Measurements from ENCODE around the gene ERF.

The ERF gene

DNA sequence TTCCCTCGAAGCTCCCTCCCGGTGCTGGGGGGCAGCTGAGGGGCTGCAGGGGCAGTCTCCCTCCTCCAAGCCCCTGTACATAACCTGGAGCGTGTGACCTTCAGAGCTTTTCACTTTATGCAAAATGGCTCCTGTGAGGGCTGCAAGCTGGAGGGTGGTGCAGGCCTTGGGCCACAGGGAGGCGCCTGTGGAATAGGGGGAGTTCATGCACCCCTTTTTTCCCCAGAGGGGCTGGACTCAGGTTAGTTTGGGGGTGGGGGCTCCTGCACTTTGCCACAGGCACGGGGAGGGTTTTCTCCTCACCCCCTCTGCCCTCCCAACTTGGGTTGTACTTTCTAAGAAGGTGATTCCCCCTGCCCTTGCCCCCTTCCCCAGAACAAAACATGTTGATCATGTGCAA lies 40.4 kb upstream of the ERF start:
- no peak for DNase-seq (ENCODE audit: low read depth)

DNA sequence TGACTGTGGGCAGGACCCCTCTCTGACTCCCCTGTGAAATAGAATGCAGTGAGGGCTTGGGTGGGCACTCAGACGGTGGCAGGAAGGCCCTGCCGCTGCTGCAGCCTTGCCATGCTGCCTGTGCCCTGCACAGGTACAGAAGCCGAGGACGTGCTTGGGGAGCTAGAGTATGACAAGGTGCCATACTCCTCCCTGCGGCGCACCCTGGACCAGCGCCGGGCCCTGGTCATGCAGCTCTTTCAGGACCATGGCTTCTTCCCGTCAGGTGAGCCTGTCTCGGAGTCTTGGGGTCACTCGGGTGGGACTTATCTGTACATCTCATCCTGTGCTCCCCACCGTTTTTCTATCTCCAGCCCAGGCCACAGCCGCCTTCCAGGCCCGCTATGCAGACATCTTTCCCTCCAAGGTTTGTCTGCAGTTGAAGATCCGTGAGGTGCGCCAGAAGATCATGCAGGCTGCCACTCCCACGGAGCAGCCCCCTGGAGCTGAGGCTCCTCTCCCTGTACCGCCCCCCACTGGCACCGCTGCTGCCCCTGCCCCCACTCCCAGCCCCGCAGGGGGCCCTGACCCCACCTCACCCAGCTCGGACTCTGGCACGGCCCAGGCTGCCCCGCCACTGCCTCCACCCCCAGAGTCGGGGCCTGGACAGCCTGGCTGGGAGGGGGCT lies 39.7 kb upstream of the ERF start:
- TF ChIP-seq, protein P1, sequence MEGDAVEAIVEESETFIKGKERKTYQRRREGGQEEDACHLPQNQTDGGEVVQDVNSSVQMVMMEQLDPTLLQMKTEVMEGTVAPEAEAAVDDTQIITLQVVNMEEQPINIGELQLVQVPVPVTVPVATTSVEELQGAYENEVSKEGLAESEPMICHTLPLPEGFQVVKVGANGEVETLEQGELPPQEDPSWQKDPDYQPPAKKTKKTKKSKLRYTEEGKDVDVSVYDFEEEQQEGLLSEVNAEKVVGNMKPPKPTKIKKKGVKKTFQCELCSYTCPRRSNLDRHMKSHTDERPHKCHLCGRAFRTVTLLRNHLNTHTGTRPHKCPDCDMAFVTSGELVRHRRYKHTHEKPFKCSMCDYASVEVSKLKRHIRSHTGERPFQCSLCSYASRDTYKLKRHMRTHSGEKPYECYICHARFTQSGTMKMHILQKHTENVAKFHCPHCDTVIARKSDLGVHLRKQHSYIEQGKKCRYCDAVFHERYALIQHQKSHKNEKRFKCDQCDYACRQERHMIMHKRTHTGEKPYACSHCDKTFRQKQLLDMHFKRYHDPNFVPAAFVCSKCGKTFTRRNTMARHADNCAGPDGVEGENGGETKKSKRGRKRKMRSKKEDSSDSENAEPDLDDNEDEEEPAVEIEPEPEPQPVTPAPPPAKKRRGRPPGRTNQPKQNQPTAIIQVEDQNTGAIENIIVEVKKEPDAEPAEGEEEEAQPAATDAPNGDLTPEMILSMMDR (conservative IDR thresholded peaks at IDR 0.05; ENCODE audit: control insufficient read depth, insufficient read depth, low read depth, low read length), result no peak
- no peak for DNase-seq (ENCODE audit: low read depth)
- no peak overlapping the region for H3K4me3 ChIP-seq (ENCODE audit: control insufficient read depth, low read depth, low read length)

More for the DNA sequence above, 40.4 kb upstream of the ERF start:
- H3K4me3 ChIP-seq (ENCODE audit: control insufficient read depth, low read depth, low read length), result no peak overlapping the region
- TF ChIP-seq, protein P1 (conservative IDR thresholded peaks at IDR 0.05; ENCODE audit: control insufficient read depth, insufficient read depth, low read depth, low read length), result no peak

DNA sequence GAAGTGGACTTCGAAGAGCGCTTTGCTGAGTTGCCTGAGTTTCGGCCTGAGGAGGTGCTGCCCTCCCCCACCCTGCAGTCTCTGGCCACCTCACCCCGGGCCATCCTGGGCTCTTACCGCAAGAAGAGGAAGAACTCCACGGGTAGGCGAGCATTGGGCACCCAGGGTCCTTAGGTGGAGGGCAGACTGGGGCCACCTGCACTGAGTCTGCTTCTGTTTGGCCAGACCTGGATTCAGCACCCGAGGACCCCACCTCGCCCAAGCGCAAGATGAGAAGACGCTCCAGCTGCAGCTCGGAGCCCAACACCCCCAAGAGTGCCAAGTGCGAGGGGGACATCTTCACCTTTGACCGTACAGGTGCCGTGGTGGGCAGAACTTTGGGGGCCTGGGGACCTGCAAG lies 39.0 kb upstream of the ERF start:
- DNase-seq (ENCODE audit: low read depth), result no peak
- TF ChIP-seq, protein P1 (conservative IDR thresholded peaks at IDR 0.05; ENCODE audit: control insufficient read depth, insufficient read depth, low read depth, low read length), result no peak
- no peak overlapping the region for H3K4me3 ChIP-seq (ENCODE audit: control insufficient read depth, low read depth, low read length)

DNA sequence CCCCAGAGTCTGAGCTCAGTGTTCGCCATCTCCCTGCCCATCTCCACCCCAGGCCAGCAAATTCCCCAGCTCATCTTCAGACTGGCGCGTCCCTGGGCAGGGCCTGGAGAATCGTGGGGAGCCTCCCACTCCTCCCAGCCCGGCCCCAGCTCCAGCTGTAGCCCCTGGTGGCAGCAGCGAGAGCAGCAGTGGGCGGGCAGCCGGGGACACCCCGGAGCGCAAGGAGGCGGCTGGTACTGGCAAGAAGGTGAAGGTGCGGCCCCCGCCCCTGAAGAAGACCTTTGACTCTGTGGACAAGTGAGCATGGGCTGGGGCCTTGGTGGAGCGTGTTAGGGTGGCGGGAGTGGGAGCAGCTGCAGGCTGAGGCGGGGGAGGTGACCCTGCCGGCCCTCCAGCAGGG lies 38.6 kb upstream of the ERF start:
- H3K4me3 ChIP-seq (ENCODE audit: control insufficient read depth, low read depth, low read length), result no peak overlapping the region
- DNase-seq (ENCODE audit: low read depth), result no peak
- TF ChIP-seq, protein P1 (conservative IDR thresholded peaks at IDR 0.05; ENCODE audit: control insufficient read depth, insufficient read depth, low read depth, low read length), result no peak

DNA sequence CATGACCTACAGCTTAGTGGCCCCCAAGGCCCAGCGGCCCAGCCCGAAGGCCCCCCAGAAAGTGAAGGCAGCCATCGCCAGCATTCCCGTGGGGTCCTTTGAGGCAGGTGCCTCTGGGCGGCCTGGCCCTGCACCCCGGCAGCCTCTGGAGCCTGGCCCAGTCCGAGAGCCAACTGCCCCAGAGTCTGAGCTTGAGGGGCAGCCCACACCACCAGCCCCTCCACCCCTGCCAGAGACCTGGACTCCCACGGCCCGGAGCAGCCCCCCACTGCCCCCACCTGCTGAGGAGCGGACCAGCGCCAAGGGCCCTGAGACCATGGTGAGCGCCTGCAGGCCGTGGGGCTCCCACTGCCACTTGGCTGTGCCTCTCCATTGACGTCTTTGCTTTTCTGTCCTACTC lies 38.0 kb upstream of the ERF start:
- DNase-seq (ENCODE audit: low read depth), result no peak
- TF ChIP-seq, protein P1 (conservative IDR thresholded peaks at IDR 0.05; ENCODE audit: control insufficient read depth, insufficient read depth, low read depth, low read length), result no peak
- no peak overlapping the region for H3K4me3 ChIP-seq (ENCODE audit: control insufficient read depth, low read depth, low read length)

DNA sequence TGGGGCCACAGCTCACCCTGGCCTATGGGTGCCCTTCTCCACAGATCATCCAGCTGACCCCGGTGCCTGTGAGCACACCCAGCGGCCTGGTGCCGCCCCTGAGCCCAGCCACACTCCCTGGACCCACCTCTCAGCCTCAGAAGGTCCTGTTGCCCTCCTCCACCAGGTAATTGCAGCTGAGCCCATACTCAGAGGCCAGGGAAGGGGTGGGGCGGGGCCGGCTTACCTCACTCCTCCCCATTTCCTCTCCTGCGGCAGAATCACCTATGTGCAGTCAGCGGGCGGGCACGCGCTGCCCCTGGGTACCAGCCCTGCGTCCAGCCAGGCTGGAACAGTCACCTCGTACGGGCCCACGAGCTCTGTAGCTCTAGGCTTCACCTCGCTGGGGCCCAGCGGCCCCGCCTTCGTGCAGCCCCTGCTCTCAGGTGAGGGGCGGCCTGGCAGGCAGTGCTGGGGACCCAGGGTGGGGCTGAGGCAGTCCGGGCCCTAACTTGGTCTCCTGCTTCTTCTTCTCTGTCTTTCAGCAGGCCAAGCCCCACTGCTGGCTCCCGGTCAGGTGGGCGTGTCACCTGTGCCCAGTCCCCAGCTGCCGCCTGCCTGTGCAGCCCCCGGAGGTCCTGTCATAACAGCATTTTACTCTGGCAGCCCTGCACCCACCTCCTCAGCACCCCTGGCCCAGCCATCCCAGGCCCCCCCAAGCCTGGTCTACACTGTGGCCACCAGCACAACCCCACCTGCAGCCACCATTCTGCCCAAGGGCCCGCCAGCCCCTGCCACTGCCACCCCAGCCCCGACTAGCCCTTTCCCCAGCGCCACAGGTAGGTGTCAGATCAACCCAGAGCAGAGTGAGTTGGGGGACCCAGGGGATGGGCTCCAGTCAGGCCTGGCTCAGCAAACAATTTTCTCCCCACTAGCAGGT lies 37.4 kb upstream of the ERF start:
- H3K4me3 ChIP-seq (ENCODE audit: control insufficient read depth, low read depth, low read length), result no peak overlapping the region
- TF ChIP-seq, protein P1 (conservative IDR thresholded peaks at IDR 0.05; ENCODE audit: control insufficient read depth, insufficient read depth, low read depth, low read length), result no peak
- no peak for DNase-seq (ENCODE audit: low read depth)

Measured in fibroblast of mammary gland (primary cell).